ENCODE measurements around the gene NKAIN4.

Gene NKAIN4

DNA sequence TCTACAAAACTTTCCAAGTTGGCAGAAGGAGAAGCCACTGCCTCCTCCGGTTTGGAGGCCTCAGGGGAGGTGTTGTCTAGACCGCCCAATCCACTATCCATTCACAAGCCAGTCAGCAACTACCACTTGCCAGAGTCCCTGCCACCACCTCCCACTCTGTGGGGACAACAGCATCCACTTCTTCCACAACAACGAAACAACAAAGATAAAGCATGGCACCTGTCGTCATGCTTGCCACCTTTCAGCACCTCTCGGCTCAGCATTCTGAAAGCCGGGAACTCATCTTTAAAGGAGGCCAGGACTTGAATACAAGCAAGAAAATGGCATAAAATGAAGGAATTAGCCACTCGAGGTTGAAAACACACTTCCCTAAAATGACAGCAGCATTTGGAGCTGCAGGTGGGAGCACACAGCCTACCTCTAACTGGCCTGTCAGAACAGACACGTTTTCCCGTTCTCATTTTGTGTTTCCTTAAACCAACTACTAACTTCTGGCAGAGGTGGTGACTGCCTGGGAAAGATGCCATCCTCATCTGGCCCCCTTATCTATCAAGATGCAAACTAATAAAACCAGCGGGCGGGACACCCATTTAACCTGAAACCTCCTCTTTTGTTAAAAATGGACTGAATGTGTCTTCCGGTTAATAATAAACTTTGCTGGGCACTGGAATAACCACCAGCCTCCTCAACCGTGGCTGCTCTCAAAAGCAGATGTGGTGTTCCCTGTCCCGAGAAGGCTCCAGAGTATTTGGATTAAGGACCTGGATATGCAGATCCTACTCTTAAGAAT is 60.1 kb downstream of the NKAIN4 start:
- no peak for DNase-seq (ENCODE audit: low read depth in 2 of 2)

DNA sequence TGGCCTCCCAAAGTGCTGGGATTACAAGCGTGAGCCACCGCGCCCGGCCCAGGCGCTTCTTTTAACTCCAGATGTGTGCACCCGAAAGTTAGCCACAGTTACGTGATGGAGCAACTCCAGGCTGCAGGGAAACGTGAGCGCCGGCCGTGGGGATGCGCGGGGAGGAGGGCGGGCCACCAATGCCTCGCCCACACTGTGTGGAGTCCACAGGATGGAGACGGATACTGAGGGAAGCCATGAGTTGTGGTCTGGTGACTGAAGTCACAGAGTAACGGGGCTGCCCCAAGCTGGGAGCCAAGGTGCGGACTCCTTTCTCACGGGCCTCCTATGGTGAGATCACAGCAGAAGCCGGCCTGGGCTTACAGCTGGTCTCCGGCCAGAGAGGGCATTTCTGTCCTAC is 61.5 kb downstream of the NKAIN4 start:
- DNase-seq (ENCODE audit: low read depth in 2 of 2), result no peak

DNA sequence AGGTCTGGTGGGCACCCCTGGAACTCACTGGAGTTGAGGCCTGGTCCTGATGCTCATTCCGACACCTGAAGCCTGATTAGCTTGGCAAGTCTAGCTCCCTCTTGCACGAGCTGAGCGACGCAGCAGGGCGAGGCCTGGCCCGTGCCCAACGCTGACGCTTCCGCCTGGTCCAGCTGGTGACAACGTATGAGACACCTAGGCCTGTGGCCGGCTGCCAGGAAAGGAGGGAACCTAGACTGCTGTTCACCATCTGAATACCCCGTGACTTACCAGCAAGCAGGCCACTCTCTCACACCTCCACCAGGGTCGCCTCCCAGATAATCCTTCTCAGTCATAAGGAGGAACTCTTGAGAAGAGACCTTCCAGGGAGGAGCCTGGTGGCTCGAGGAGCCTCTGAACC is 62.9 kb downstream of the NKAIN4 start:
- DNase-seq (ENCODE audit: low read depth in 2 of 2), result no peak

DNA sequence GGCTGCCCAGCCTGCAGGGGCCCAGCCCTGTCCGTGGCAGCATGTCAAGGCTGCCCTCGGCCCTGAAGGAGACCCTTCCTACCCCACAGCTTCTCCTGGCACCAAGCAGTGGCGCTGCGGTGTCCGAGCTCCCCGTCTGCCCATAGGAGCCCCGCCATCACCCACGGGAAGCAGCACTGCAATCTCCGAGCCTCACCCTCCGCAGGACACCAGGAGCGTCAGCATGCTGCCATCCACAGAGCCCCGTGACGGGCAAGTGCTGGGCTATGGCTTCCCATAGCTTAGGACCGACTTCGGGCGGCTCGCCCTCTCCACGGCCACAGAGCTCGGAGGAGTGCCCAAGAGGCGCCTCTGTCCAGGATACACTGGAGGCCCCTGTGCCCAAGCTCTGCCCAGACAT is 63.4 kb downstream of the NKAIN4 start:
- no peak for DNase-seq (ENCODE audit: low read depth in 2 of 2)
